Spleen (tissue), 11 donors: Measurements from ENCODE around the gene ABCC1. TPM values are rescaled to one million over a fixed set of nuclear protein-coding genes. Genes with fewer than 3 reads are reported as not detected.

Source experiments
- DNase-seq: peaks from one replicate; pipeline ENCODE4 v3.0.0-alpha.2; 2020
- H3K27ac ChIP-seq, 8 donors: fragments of 200-600 bp; sonication (generic) in 7 of 8; 1 replicate in 4 of 8; 2 replicates in 4 of 8; pipeline versions ENCODE4 v1.5.0 to v1.8.0; 2016 to 2021; ENCODE audit warnings: inconsistent platforms in 4 of 8, mild to moderate bottlenecking in 4 of 8, moderate library complexity in 1 of 8
- H3K27me3 ChIP-seq, 7 donors: fragments of 200-600 bp; sonication (generic) in 6 of 7; replicated peaks in 1 of 7; 1 replicate in 4 of 7; 2 replicates in 3 of 7; pipeline versions ENCODE4 v1.5.0 to v1.8.0; 2016 to 2021; ENCODE audit warnings: inconsistent platforms in 3 of 7, mild to moderate bottlenecking in 1 of 7
- H3K36me3 ChIP-seq, 6 donors: fragments of 200-600 bp; sonication (generic) in 5 of 6; 1 replicate in 4 of 6; 2 replicates in 2 of 6; pipeline versions ENCODE4 v1.5.0 to v1.8.0; 2016 to 2021; ENCODE audit warnings: inconsistent platforms in 2 of 6
- H3K4me1 ChIP-seq, 6 donors: fragments of 200-600 bp; sonication (generic) in 5 of 6; 1 replicate in 3 of 6; 2 replicates in 3 of 6; pipeline versions ENCODE4 v1.5.0 to v1.8.0; 2016 to 2021; ENCODE audit warnings: inconsistent platforms in 3 of 6
- H3K4me3 ChIP-seq, 8 donors: fragments of 200-600 bp; sonication (generic) in 7 of 8; 1 replicate in 4 of 8; 2 replicates in 4 of 8; pipeline versions ENCODE4 v1.5.0 to v1.8.0; 2016 to 2021; ENCODE audit warnings: inconsistent platforms in 4 of 8, mild to moderate bottlenecking in 4 of 8, moderate library complexity in 2 of 8
- H3K9me3 ChIP-seq, 8 donors: fragments of 200-600 bp; sonication (generic) in 7 of 8; 1 replicate in 4 of 8; 2 replicates in 4 of 8; pipeline versions ENCODE4 v1.5.0 to v1.8.0; 2016 to 2021; ENCODE audit warnings: inconsistent platforms in 4 of 8
- POLR2A ChIP-seq, 3 donors: fragments of 450-650 bp; IDR thresholded peaks; one replicate each; pipeline ENCODE4 v1.5.1; 2017; ENCODE audit warnings: antibody characterized with exemption in 3 of 3, mild to moderate bottlenecking in 1 of 3
- POLR2AphosphoS5 ChIP-seq, 3 donors: sonication (generic); formaldehyde crosslinking; IDR thresholded peaks; one replicate each; pipeline ENCODE4 v1.5.1; 2017; ENCODE audit warnings: antibody characterized with exemption in 3 of 3
- WGBS, 5 donors: extraction: QIAGEN DNeasy Blood & Tissue Kit in 3 of 5; methylation state at CpG; one replicate each; pipeline versions ENCODE4 v1.1.5 to v1.1.7; 2013 to 2018; 5-methylcytosine and 5-hydroxymethylcytosine counted together
- intact Hi-C: fragments of 100-400 bp; cut with DNase I; formaldehyde crosslinking; loops from one replicate; pipeline ENCODE4 v1.15.0; 2023; ENCODE audit warnings: low total_unique reads
- polyA plus RNA-seq, 3 donors: library from polyadenylated mRNA; stranded (reverse); fragments of 200-250 nt; gene quantifications; one replicate each; pipeline ENCODE4 v1.2.1, GENCODE V29; 2013
- total RNA-seq, 7 donors: library from RNA; depleted of rRNA in 3 of 7; stranded (reverse); fragments of >200 nt in 3 of 7; fragmentation: NEBNext Ultra II Directional in 4 of 7; extraction: Animal tissue kit (Norgen Biotek cat#: 25700) in 4 of 7; gene quantifications; one replicate each; pipeline versions ENCODE4 v1.1.0 to v1.2.1, GENCODE V29; 2016 to 2021
- TF ChIP-seq, protein P1 (sequence below), 11 experiments: fragments of 200-600 bp in 7 of 11; fragments of 450-650 bp in 4 of 11; sonication (generic) in 4 of 11; IDR thresholded peaks in 8 of 11; conservative IDR thresholded peaks in 3 of 11; 1 replicate in 7 of 11; 2 replicates in 4 of 11; pipeline versions ENCODE4 v1.4.0 to v1.8.0; 2016 to 2021; ENCODE audit warnings: antibody characterized with exemption in 11 of 11, inconsistent platforms in 4 of 11, mild to moderate bottlenecking in 1 of 11
- donor health status: healthy with polysubstance abuse.
- donor health status: DM: no; HTN: no; CAD: no; lungs with moderate emphysema.
- donor health status: DM: no; HTN: no; CAD: no.
- donor health status: Bipolar disorder and iron deficiency.
- donor health status: healthy.
- donor health status: DM: no; HTN: no; CAD: no.
- donor health status: DM: yes; HTN: yes; CAD: no.

Gene ABCC1
- total and polyA plus RNA-seq, 10 donors: 7.8 to 65.7 (median 52.5) TPM

- peaks cover 0 to 14% (median 10%) of the 10 kb centered on the region in 8 donors for H3K9me3 ChIP-seq
- no peak for DNase-seq
- peaks cover 4 to 99% (median 39%) of the 10 kb centered on the region in 6 donors for H3K4me1 ChIP-seq
- no peaks in the 10 kb centered on the region for H3K27me3 ChIP-seq
- peaks cover 0 to 13% (median 0%) of the 10 kb centered on the region in 6 donors for H3K36me3 ChIP-seq
- WGBS, 5 donors: 28 to 47% (median 36%) methylated on average over 5 of the region's 5 CpGs
- peak overlapping the region; percentile 21 to 82 (median 72) for H3K27ac ChIP-seq
- intact Hi-C loops: no loop called here
- peak overlapping the region in 1 of 8 donors; percentile 43 for H3K4me3 ChIP-seq
- TF ChIP-seq, protein P1, sequence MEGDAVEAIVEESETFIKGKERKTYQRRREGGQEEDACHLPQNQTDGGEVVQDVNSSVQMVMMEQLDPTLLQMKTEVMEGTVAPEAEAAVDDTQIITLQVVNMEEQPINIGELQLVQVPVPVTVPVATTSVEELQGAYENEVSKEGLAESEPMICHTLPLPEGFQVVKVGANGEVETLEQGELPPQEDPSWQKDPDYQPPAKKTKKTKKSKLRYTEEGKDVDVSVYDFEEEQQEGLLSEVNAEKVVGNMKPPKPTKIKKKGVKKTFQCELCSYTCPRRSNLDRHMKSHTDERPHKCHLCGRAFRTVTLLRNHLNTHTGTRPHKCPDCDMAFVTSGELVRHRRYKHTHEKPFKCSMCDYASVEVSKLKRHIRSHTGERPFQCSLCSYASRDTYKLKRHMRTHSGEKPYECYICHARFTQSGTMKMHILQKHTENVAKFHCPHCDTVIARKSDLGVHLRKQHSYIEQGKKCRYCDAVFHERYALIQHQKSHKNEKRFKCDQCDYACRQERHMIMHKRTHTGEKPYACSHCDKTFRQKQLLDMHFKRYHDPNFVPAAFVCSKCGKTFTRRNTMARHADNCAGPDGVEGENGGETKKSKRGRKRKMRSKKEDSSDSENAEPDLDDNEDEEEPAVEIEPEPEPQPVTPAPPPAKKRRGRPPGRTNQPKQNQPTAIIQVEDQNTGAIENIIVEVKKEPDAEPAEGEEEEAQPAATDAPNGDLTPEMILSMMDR (IDR thresholded peaks at IDR 0.05 in 8 of 11, conservative IDR thresholded peaks at IDR 0.05 in 3 of 11): no peak
- TF ChIP-seq POLR2A (IDR thresholded peaks at IDR 0.05) (no peak), POLR2AphosphoS5 (IDR thresholded peaks at IDR 0.05) (no peak)
Measured at GRCh38 chr16:15961060-15961511, 11.7 kb downstream of the ABCC1 start.

DNA sequence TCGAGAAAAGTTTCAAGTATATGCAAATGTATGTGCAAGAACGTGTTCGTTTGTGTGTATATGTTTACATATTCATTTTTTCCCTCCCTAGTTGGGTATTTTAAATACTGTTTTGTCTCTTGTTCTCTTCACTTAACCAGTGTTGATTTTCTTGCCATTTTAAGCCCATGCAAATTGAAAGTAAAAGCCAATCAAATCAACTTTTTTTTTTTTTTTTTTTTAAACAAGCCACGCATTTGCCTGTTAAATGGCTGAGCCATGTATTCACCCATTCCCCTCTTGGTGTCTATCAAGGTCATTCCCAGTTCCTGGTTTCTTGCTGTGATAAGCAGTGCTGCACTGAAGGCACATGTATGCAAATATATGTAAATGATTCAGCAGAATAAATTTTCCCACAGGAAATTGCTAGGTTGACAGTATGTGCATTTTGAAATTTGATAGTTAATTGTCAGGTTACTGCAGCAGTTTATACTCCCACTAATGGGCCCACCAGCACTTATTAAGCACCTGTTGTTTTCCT lies 12.2 kb downstream of the ABCC1 start:
- DNase-seq: no peak
- Histone ChIP-seq H3K27ac (peak overlapping the region; percentile 21 to 82 (median 72)), H3K9me3 (peaks cover 0 to 14% (median 10%) of the 10 kb centered on the region in 8 donors), H3K36me3 (peaks cover 0 to 13% (median 0%) of the 10 kb centered on the region in 6 donors), H3K27me3 (no peaks in the 10 kb centered on the region), H3K4me3 (peak overlapping the region in 1 of 8 donors; percentile 43), H3K4me1 (peaks cover 4 to 99% (median 38%) of the 10 kb centered on the region in 6 donors)
- TF ChIP-seq POLR2AphosphoS5 (IDR thresholded peaks at IDR 0.05): no peak
- TF ChIP-seq, protein P1 (IDR thresholded peaks at IDR 0.05 in 8 of 11, conservative IDR thresholded peaks at IDR 0.05 in 3 of 11): no peak
- TF ChIP-seq POLR2A (IDR thresholded peaks at IDR 0.05): no peak
- WGBS, 5 donors: 42 to 49% (median 44%) methylated on average over 4 of the region's 4 CpGs
- intact Hi-C loops: no loop called here

- no peak for DNase-seq
- 79 to 99% (median 87%) methylated on average over 5 of the region's 5 CpGs for WGBS, 5 donors
- H3K27ac ChIP-seq: peak overlapping the region in 3 of 8 donors; percentile 72 to 81 (median 74)
Measured at GRCh38 chr16:15963307-15963910, 14.0 kb downstream of the ABCC1 start.

More at GRCh38 chr16:15963307-15963910, 14.0 kb downstream of the ABCC1 start:
- TF ChIP-seq POLR2AphosphoS5 (IDR thresholded peaks at IDR 0.05) (no peak), POLR2A (IDR thresholded peaks at IDR 0.05) (no peak)
- TF ChIP-seq, protein P1 (IDR thresholded peaks at IDR 0.05 in 8 of 11, conservative IDR thresholded peaks at IDR 0.05 in 3 of 11): no peak
- intact Hi-C loops: no loop called here
- Histone ChIP-seq H3K36me3 (peaks cover 0 to 13% (median 0%) of the 10 kb centered on the region in 6 donors), H3K4me3 (no peak overlapping the region), H3K27me3 (no peaks in the 10 kb centered on the region), H3K4me1 (peaks cover 4 to 97% (median 38%) of the 10 kb centered on the region in 6 donors), H3K9me3 (peaks cover 0 to 14% (median 10%) of the 10 kb centered on the region in 8 donors)
